ENCODE measurements around the gene PCDHA1.
"Not testable (repeated sequence)": the region's sequence is repeated elsewhere in the genome, so short reads cannot be mapped to it uniquely, and the experiment has no call there.

PCDHA1 gene

GRCh38 chr5:140800816-140801493 is 15.0 kb downstream of the PCDHA1 start, which contains the start of gene PCDHA3:
PCDHA3 (plus strand) TSS chr5:140801057.
- DNase-seq (ENCODE audit: low read depth) = no peak
- no peak within 1 kb of the TSS for H3K4me3 ChIP-seq (ENCODE audit: low read depth, low read length)
- TF ChIP-seq CTCF (IDR thresholded peaks at IDR 0.05; ENCODE audit: insufficient read depth, low read depth, low read length, missing control alignments) = no peak

GRCh38 chr5:140801494-140801841 is 15.5 kb downstream of the PCDHA1 start:
- no peak overlapping the region for H3K4me3 ChIP-seq (ENCODE audit: low read depth, low read length)

GRCh38 chr5:140802381-140802780 is 16.4 kb downstream of the PCDHA1 start:
- H3K4me3 ChIP-seq (ENCODE audit: low read depth, low read length); DNase-seq (ENCODE audit: low read depth): not testable (repeated sequence)

More at GRCh38 chr5:140801494-140801841, 15.5 kb downstream of the PCDHA1 start:
- no peak for DNase-seq (ENCODE audit: low read depth)
- no peak for TF ChIP-seq CTCF (IDR thresholded peaks at IDR 0.05; ENCODE audit: insufficient read depth, low read depth, low read length, missing control alignments)

GRCh38 chr5:140802781-140803271 is 16.9 kb downstream of the PCDHA1 start:
- H3K4me3 ChIP-seq (ENCODE audit: low read depth, low read length) = no peak overlapping the region
- no peak for DNase-seq (ENCODE audit: low read depth)
- TF ChIP-seq CTCF (IDR thresholded peaks at IDR 0.05; ENCODE audit: insufficient read depth, low read depth, low read length, missing control alignments) = no peak

- DNase-seq (ENCODE audit: low read depth) = no peak
- H3K4me3 ChIP-seq (ENCODE audit: low read depth, low read length) = no peak within 1 kb of the TSS
Measured at GRCh38 chr5:140806834-140807775, 21.2 kb downstream of the PCDHA1 start, which contains the start of gene PCDHA4. PCDHA4 (plus strand) TSS chr5:140807068.

GRCh38 chr5:140808241-140808888 is 22.4 kb downstream of the PCDHA1 start:
- DNase-seq (ENCODE audit: low read depth); H3K4me3 ChIP-seq (ENCODE audit: low read depth, low read length): not testable (repeated sequence)

More at GRCh38 chr5:140806834-140807775, 21.2 kb downstream of the PCDHA1 start, which contains the start of gene PCDHA4:
- no peak for TF ChIP-seq CTCF (IDR thresholded peaks at IDR 0.05; ENCODE audit: insufficient read depth, low read depth, low read length, missing control alignments)

- TF ChIP-seq CTCF (IDR thresholded peaks at IDR 0.05; ENCODE audit: insufficient read depth, low read depth, low read length, missing control alignments) = no peak
- H3K4me3 ChIP-seq (ENCODE audit: low read depth, low read length) = no peak overlapping the region
Measured at GRCh38 chr5:140808889-140809291, 22.9 kb downstream of the PCDHA1 start.

More at GRCh38 chr5:140808889-140809291, 22.9 kb downstream of the PCDHA1 start:
- DNase-seq (ENCODE audit: low read depth) = no peak
